ENCODE measurements around the gene THAP7. TPM values are rescaled to one million over a fixed set of nuclear protein-coding genes. Genes with fewer than 3 reads are reported as not detected.

Gene THAP7
- total and polyA plus RNA-seq, 2 of the 13 experiments (the other 11 are each of a cell fraction or from before 2014, with no cell fraction given), result 13.0 to 25.5 TPM

GRCh38 chr22:20965104-20965887, 36.6 kb downstream of the THAP7 start (continued):
- TF ChIP-seq ARID2 (CRISPR knock-in tag; IDR thresholded peaks at IDR 0.05; ENCODE audit: borderline replicate concordance), result 0 out of 2 replicates have a peak, but pooled peaks have one; percentile 39
- TF ChIP-seq ELF3 (CRISPR knock-in tag; IDR thresholded peaks at IDR 0.05), result 0 out of 2 replicates have a peak, but pooled peaks have one; percentile 8
- peak; percentile 55; the same call in 1 of the 2 replicates for TF ChIP-seq HNF1B (CRISPR knock-in tag; IDR thresholded peaks at IDR 0.05)
- 0 out of 2 replicates have a peak, but pooled peaks have one; percentile 32 for TF ChIP-seq SRY (CRISPR knock-in tag; IDR thresholded peaks at IDR 0.05)
- TF ChIP-seq SMARCE1 (IDR thresholded peaks at IDR 0.05; ENCODE audit: borderline replicate concordance), result no peak
- TF ChIP-seq ARHGAP35 (CRISPR knock-in tag; IDR thresholded peaks at IDR 0.05; ENCODE audit: borderline replicate concordance), result 0 out of 2 replicates have a peak, but pooled peaks have one; percentile 39
- TF ChIP-seq MAX (IDR thresholded peaks at IDR 0.05), result peak; percentile 78
- peak; percentile 36 for TF ChIP-seq ZNF18 (CRISPR knock-in tag; IDR thresholded peaks at IDR 0.05; ENCODE audit: insufficient replicate concordance)
- TF ChIP-seq HOXD1 (CRISPR knock-in tag; IDR thresholded peaks at IDR 0.05), result no peak
- TF ChIP-seq CERS6 (CRISPR knock-in tag; IDR thresholded peaks at IDR 0.05), result no peak
- TF ChIP-seq ZNF883 (CRISPR knock-in tag; IDR thresholded peaks at IDR 0.05; ENCODE audit: not compliant biosample characterization), result no peak
- no peak for TF ChIP-seq GPBP1L1 (CRISPR knock-in tag; IDR thresholded peaks at IDR 0.05)
- TF ChIP-seq NRL (CRISPR knock-in tag; IDR thresholded peaks at IDR 0.05; ENCODE audit: borderline replicate concordance), result 0 out of 2 replicates have a peak, but pooled peaks have one; percentile 34
- no peak for TF ChIP-seq ZNF484 (CRISPR knock-in tag; IDR thresholded peaks at IDR 0.05; ENCODE audit: borderline replicate concordance, low read depth)
- no peak for TF ChIP-seq TFE3 (CRISPR knock-in tag; IDR thresholded peaks at IDR 0.05)
- no peak for TF ChIP-seq ZMYM4 (CRISPR knock-in tag; IDR thresholded peaks at IDR 0.05)
- no peak for TF ChIP-seq ZNF652 (CRISPR knock-in tag; IDR thresholded peaks at IDR 0.05; ENCODE audit: borderline replicate concordance, low read depth)
- TF ChIP-seq HES4 (CRISPR knock-in tag; IDR thresholded peaks at IDR 0.05; ENCODE audit: borderline replicate concordance), result 0 out of 2 replicates have a peak, but pooled peaks have one; percentile 31
- TF ChIP-seq ZNF781 (CRISPR knock-in tag; IDR thresholded peaks at IDR 0.05; ENCODE audit: borderline replicate concordance, not compliant biosample characterization), result peak; percentile 31
- TF ChIP-seq SRF (IDR thresholded peaks at IDR 0.05; ENCODE audit: low read depth, low read length), result no peak
- 0 out of 2 replicates have a peak, but pooled peaks have one; percentile 40 for TF ChIP-seq ZNF34 (CRISPR knock-in tag; IDR thresholded peaks at IDR 0.05; ENCODE audit: borderline replicate concordance)
